Measurements from ENCODE around the gene NAP1L5.

Gene NAP1L5

GRCh38 chr4:88659055-88659889 lies 38.4 kb downstream of the NAP1L5 start:
- DNase-seq, result no peak

DNA sequence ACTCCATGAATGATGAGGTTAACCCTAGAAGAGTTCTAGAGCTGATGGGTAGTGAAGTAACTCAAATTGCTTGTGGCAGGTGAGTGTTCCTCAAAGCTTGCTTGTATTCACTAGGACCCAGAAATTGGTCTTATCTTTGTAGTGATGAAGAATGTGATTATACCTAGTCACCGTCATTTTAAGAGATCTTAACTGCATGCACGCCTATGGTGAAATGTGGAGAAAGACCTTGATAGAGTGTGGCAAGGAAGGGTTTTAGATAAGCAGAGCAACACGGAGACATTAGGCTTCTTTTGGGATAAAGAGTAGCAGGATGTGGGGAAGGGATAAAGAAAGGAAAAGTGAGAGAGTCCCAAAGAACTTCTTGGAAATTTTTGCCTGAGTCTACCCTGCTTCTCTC lies 42.4 kb downstream of the NAP1L5 start:
- no peak for DNase-seq

- DNase-seq, result no peak
These were observed 44.2 kb downstream of the NAP1L5 start for GRCh38 chr4:88653371-88653946.

- no peak for DNase-seq
These were observed 47.9 kb downstream of the NAP1L5 start for GRCh38 chr4:88649716-88650115.

DNA sequence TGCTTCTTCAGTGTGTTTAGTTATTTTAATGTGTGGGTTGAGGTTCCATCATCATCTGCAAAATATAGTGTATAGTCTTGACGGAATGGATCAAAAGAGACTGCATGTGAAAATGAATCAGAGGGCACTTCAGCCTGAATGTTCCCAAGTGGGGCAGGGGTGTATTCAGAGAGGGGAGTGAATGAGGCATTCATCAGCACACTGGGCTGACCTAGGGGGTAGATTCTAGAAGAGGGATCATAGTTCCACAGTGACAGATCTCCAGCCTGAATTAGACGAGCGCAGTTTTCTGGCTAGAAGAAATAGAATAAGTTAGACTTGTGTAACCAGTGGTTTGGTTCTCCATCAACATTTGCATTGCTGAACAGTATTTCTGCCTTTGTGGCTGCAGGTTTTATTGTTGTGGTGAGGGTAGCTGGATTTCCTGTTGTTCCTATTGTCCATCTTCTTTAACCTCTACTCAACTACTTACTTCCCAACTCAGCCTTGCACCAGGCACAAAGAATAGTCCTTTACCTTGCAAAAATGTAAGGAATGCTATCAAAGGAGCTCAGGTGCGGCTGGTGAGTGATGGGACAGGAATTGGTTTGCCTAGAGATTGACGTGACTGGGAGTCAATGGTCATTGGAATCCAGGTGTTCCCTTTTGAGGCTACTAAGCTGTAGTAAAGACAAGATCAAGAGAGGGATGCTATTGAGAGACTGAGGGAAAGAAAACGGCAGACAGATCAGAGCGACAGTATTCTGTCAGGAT lies 50.9 kb downstream of the NAP1L5 start:
- DNase-seq, result no peak

DNA sequence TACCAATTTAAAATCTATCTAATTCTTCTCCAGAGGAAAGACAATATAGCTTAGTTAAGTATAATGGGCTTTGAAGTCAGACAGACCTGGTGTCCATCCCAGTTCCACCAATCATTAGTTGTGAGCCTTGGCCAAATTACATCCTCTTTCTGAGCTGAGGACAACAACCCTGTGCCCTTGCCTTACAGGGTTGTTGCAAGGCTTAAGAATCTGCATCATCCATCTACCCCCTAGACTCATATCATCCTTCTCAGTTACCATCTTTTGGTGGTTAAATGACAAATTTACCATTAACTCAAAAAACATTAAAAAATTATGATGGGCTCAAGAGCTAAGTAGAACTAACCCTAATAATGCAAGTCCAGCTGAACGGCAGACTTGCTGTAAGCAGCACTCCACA lies 51.6 kb downstream of the NAP1L5 start:
- DNase-seq, result no peak

Measured in effector CD8-positive, alpha-beta T cell (primary cell).